ENCODE data around the gene CCDC39. TPM values are rescaled to one million over a fixed set of nuclear protein-coding genes. Genes with fewer than 3 reads are reported as not detected.

CCDC39 gene
- total RNA-seq, 1 donor from 2014 or later, result not detected

DNA sequence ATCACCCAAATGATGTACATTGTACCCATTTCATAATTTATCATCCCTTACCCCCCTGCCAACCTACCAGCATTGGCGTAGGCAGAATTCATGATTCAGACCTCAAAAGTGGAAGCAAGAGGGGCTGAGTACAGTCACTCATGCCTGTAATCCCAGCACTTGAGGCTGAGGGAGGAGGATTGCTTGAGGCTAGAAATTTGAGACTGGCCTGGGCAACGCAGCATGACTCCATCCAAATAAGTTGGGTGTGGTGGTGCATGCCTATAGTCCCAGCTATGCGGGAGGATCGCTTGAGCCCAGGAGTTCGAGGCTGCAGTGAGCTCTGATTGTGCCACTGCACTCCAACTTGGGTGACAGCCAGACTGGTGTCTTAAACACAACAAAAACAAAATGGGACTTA is 66.9 kb downstream of the CCDC39 start:
- no peak overlapping the region for H3K27ac Mint-ChIP-seq
- H3K36me3 Mint-ChIP-seq, result peaks cover 33% of the 10 kb centered on the region
- H3K4me3 Mint-ChIP-seq, result no peak overlapping the region
- H3K4me1 Mint-ChIP-seq, result peaks cover 9% of the 10 kb centered on the region
- DNase-seq (ENCODE audit: low spot score in 2 of 2, unreplicated experiment in 2 of 2), result no peak
- TF ChIP-seq, protein P1, sequence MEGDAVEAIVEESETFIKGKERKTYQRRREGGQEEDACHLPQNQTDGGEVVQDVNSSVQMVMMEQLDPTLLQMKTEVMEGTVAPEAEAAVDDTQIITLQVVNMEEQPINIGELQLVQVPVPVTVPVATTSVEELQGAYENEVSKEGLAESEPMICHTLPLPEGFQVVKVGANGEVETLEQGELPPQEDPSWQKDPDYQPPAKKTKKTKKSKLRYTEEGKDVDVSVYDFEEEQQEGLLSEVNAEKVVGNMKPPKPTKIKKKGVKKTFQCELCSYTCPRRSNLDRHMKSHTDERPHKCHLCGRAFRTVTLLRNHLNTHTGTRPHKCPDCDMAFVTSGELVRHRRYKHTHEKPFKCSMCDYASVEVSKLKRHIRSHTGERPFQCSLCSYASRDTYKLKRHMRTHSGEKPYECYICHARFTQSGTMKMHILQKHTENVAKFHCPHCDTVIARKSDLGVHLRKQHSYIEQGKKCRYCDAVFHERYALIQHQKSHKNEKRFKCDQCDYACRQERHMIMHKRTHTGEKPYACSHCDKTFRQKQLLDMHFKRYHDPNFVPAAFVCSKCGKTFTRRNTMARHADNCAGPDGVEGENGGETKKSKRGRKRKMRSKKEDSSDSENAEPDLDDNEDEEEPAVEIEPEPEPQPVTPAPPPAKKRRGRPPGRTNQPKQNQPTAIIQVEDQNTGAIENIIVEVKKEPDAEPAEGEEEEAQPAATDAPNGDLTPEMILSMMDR (IDR thresholded peaks at IDR 0.05; ENCODE audit: unreplicated experiment), result no peak
- no peaks in the 10 kb centered on the region for H3K9me3 Mint-ChIP-seq
- no peaks in the 10 kb centered on the region for H3K27me3 Mint-ChIP-seq (ENCODE audit: low read depth)

DNA sequence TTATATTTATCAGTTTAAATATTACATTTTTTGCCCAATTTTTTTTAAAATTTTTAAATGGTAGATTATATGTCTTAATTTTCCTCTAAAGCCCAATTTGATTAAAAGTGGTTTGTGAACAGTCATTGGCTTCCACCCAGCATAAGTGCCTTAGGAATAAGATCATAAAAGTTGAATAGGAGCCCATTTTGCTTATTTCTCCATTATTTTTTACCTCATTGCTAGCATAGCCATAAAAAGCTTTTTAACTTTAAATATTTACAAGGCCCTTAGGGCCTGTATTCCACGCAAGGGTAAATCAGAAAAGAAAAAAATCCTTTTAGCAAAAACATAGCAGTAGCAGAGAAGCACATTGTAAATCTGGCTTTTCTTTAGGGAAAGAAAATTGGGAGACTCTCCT is 68.3 kb downstream of the CCDC39 start:
- Mint-ChIP-seq H3K4me1 (peaks cover 9% of the 10 kb centered on the region), H3K4me3 (no peak overlapping the region), H3K27ac (no peak overlapping the region), H3K36me3 (peaks cover 38% of the 10 kb centered on the region), H3K27me3 (ENCODE audit: low read depth) (no peaks in the 10 kb centered on the region), H3K9me3 (no peaks in the 10 kb centered on the region)
- TF ChIP-seq, protein P1 (IDR thresholded peaks at IDR 0.05; ENCODE audit: unreplicated experiment), result no peak
- no peak for DNase-seq (ENCODE audit: low spot score in 2 of 2, unreplicated experiment in 2 of 2)

DNA sequence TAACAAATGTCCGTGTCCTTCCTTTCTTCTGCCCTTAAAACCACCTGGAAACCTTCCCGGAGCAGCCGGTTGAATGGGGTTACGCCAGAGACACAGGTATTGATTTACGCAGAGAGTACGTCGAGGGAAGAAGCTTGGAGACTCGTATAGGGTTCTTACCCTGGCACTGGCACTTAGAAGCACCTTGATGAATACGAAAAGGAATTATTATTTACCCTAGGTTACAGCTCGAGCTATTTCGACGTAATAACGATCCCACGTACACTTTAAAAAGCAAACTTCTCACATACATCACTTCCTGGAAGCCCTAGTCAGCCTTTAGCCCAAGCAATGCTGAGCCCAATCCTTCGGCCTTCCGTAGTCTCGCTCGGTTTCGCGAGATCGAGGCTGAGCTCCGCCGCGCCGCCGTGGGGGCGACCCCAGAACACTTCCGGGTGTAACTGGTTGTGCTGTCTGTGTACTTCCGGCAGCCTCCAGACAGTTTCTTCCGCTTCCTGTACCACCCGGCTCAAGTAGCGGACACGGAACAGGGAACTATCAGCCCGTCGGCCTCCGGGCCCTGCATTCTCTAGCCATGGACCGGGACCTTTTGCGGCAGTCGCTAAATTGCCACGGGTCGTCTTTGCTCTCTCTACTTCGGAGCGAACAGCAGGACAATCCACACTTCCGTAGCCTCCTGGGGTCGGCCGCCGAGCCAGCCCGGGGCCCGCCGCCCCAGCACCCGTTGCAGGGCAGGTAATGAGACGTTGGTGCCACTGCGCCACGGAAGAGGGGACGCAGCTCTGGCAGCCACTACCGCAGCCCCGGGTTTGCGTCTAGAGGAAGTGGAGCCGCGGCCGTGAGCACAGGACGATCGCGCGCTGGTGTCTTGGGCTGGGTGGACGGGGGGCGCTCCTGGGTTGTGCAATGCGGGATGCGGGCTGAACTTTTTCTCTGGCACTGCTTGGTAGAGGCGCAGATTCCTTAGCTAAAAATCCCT is 77.3 kb downstream of the CCDC39 start, which contains the start of gene TTC14:
Gene TTC14 (plus strand): TSS at position 476 of the 979 bp plus-strand sequence. CDS start 99 bp downstream, at position 575.
- Mint-ChIP-seq H3K9me3 (no peaks in the 10 kb centered on the region), H3K36me3 (peaks cover 14% of the 10 kb centered on the region), H3K27me3 (ENCODE audit: low read depth) (peaks cover 38% of the 10 kb centered on the region), H3K4me1 (peaks cover 12% of the 10 kb centered on the region), H3K27ac (peak within 1 kb of the TSS; percentile 92), H3K4me3 (peak within 1 kb of the TSS; percentile 94)
- peak; percentile 66 to 89 for DNase-seq (ENCODE audit: low spot score in 2 of 2, unreplicated experiment in 2 of 2)
- TF ChIP-seq, protein P1 (IDR thresholded peaks at IDR 0.05; ENCODE audit: unreplicated experiment), result no peak

DNA sequence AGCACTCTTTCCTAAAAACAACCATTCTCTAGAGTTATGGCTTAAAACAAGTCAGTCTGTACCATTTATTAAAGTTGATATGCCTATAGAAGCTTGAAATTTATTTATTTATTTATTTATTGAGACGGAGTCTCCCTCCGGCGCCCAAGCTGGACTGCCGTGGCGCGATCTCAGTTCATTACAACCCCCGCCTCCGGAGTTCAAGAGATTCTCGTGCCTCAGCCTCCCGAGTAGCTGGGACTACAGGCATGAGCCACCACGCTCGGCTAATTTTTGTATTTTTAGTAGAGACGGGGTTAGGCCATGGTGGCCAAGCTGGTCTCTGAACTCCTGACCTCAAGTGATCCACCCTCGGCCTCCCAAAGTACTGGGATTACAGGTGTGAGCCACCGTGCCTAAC is 78.8 kb downstream of the CCDC39 start:
- peaks cover 5% of the 10 kb centered on the region for H3K36me3 Mint-ChIP-seq
- TF ChIP-seq, protein P1 (IDR thresholded peaks at IDR 0.05; ENCODE audit: unreplicated experiment), result no peak
- peaks cover 49% of the 10 kb centered on the region for H3K27me3 Mint-ChIP-seq (ENCODE audit: low read depth)
- H3K27ac Mint-ChIP-seq, result no peak overlapping the region
- peak overlapping the region; percentile 94 for H3K4me3 Mint-ChIP-seq
- no peaks in the 10 kb centered on the region for H3K9me3 Mint-ChIP-seq
- H3K4me1 Mint-ChIP-seq, result peaks cover 12% of the 10 kb centered on the region
- DNase-seq (ENCODE audit: low spot score in 2 of 2, unreplicated experiment in 2 of 2), result no peak

DNA sequence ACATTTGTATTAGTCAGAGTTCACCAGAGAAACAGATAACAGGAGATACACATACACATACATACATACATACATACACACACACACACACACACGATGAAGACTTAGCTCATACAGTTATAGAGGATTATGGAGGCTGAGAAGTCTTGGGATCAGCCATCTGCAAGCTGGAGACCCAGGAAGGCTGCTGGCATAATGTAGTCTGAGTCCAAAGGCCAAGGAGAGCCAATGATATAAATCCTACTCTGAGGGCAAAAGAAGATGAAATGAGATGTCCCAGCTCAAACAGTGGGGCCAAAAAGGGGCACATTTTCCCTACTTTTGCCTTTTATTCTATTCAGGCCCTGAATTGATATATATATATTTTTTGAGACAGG is 83.7 kb downstream of the CCDC39 start:
- TF ChIP-seq, protein P1 (IDR thresholded peaks at IDR 0.05; ENCODE audit: unreplicated experiment), result no peak
- H3K4me3 Mint-ChIP-seq, result no peak overlapping the region
- H3K27me3 Mint-ChIP-seq (ENCODE audit: low read depth), result peaks cover 64% of the 10 kb centered on the region
- H3K4me1 Mint-ChIP-seq, result no peaks in the 10 kb centered on the region
- H3K27ac Mint-ChIP-seq, result no peak overlapping the region
- H3K36me3 Mint-ChIP-seq, result no peaks in the 10 kb centered on the region
- H3K9me3 Mint-ChIP-seq, result no peaks in the 10 kb centered on the region
- no peak for DNase-seq (ENCODE audit: low spot score in 2 of 2, unreplicated experiment in 2 of 2)

All from mesothelial cell of epicardium (in vitro differentiated cells).